ENCODE results near the gene TBC1D14.

The TBC1D14 gene

DNA sequence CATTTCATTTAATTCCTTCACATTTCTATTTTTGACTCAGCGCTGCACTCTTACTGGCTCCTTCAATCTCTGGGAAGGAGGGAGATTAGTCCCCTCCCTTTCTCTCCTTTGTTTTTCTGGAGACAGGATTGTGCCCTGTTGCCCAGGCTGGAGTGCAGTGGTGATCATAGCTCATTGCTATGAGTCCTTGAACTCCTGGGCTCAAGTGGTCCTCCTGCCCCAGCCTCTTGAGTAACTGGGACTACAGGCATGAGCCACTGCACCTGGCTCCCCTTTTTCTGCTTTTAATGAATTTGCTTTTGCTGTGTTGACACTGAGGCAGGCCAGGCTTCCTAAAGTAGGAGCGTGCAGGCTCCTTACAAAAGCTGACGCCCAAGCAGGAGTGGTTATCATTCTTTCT, 10.5 kb downstream of the TBC1D14 start:
- TF ChIP-seq ZNF565 (CRISPR knock-in tag; conservative IDR thresholded peaks at IDR 0.05; ENCODE audit: low read depth) (no peak), OSR1 (CRISPR knock-in tag; IDR thresholded peaks at IDR 0.05) (no peak), BACH2 (CRISPR knock-in tag; IDR thresholded peaks at IDR 0.05; ENCODE audit: borderline replicate concordance) (no peak), ARNTL (CRISPR knock-in tag; IDR thresholded peaks at IDR 0.05; ENCODE audit: borderline replicate concordance, low read depth) (no peak), ZC3H10 (CRISPR knock-in tag; IDR thresholded peaks at IDR 0.05) (no peak), ZFP30 (CRISPR knock-in tag; IDR thresholded peaks at IDR 0.05) (no peak), GLIS3 (CRISPR knock-in tag; IDR thresholded peaks at IDR 0.05) (no peak), PPARA (CRISPR knock-in tag; IDR thresholded peaks at IDR 0.05; ENCODE audit: borderline replicate concordance) (no peak), ZNF8 (CRISPR knock-in tag; IDR thresholded peaks at IDR 0.05) (no peak), ZNF70 (CRISPR knock-in tag; IDR thresholded peaks at IDR 0.05) (no peak)
- TF ChIP-seq, protein P1, sequence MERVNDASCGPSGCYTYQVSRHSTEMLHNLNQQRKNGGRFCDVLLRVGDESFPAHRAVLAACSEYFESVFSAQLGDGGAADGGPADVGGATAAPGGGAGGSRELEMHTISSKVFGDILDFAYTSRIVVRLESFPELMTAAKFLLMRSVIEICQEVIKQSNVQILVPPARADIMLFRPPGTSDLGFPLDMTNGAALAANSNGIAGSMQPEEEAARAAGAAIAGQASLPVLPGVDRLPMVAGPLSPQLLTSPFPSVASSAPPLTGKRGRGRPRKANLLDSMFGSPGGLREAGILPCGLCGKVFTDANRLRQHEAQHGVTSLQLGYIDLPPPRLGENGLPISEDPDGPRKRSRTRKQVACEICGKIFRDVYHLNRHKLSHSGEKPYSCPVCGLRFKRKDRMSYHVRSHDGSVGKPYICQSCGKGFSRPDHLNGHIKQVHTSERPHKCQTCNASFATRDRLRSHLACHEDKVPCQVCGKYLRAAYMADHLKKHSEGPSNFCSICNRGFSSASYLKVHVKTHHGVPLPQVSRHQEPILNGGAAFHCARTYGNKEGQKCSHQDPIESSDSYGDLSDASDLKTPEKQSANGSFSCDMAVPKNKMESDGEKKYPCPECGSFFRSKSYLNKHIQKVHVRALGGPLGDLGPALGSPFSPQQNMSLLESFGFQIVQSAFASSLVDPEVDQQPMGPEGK (CRISPR knock-in tag; IDR thresholded peaks at IDR 0.05; ENCODE audit: borderline replicate concordance): no peak
- TF ChIP-seq, protein P2, sequence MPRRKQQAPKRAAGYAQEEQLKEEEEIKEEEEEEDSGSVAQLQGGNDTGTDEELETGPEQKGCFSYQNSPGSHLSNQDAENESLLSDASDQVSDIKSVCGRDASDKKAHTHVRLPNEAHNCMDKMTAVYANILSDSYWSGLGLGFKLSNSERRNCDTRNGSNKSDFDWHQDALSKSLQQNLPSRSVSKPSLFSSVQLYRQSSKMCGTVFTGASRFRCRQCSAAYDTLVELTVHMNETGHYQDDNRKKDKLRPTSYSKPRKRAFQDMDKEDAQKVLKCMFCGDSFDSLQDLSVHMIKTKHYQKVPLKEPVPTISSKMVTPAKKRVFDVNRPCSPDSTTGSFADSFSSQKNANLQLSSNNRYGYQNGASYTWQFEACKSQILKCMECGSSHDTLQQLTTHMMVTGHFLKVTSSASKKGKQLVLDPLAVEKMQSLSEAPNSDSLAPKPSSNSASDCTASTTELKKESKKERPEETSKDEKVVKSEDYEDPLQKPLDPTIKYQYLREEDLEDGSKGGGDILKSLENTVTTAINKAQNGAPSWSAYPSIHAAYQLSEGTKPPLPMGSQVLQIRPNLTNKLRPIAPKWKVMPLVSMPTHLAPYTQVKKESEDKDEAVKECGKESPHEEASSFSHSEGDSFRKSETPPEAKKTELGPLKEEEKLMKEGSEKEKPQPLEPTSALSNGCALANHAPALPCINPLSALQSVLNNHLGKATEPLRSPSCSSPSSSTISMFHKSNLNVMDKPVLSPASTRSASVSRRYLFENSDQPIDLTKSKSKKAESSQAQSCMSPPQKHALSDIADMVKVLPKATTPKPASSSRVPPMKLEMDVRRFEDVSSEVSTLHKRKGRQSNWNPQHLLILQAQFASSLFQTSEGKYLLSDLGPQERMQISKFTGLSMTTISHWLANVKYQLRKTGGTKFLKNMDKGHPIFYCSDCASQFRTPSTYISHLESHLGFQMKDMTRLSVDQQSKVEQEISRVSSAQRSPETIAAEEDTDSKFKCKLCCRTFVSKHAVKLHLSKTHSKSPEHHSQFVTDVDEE (CRISPR knock-in tag; IDR thresholded peaks at IDR 0.05): no peak
- TF ChIP-seq, protein P3, sequence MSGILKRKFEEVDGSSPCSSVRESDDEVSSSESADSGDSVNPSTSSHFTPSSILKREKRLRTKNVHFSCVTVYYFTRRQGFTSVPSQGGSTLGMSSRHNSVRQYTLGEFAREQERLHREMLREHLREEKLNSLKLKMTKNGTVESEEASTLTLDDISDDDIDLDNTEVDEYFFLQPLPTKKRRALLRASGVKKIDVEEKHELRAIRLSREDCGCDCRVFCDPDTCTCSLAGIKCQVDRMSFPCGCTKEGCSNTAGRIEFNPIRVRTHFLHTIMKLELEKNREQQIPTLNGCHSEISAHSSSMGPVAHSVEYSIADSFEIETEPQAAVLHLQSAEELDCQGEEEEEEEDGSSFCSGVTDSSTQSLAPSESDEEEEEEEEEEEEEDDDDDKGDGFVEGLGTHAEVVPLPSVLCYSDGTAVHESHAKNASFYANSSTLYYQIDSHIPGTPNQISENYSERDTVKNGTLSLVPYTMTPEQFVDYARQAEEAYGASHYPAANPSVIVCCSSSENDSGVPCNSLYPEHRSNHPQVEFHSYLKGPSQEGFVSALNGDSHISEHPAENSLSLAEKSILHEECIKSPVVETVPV (CRISPR knock-in tag; IDR thresholded peaks at IDR 0.05): no peak
- ATAC-seq: no peak

DNA sequence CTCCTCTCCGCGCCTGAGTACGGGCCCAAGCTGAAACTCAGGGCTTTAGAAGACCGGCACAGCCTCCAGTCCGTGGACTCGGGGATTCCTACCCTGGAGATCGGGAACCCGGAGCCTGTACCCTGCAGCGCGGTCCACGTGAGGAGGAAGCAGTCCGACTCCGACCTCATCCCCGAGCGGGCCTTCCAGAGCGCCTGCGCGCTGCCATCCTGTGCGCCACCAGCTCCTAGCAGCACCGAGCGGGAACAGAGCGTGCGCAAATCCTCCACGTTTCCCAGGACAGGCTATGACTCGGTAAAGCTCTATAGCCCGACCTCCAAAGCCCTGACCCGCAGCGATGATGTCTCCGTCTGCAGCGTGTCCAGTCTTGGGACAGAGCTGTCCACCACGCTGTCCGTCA, 13.9 kb downstream of the TBC1D14 start:
- no peak for ATAC-seq
- TF ChIP-seq ZC3H10 (CRISPR knock-in tag; IDR thresholded peaks at IDR 0.05) (no peak), BACH2 (CRISPR knock-in tag; IDR thresholded peaks at IDR 0.05; ENCODE audit: borderline replicate concordance) (no peak), ZNF70 (CRISPR knock-in tag; IDR thresholded peaks at IDR 0.05) (no peak)
- TF ChIP-seq, protein P1 (CRISPR knock-in tag; IDR thresholded peaks at IDR 0.05; ENCODE audit: borderline replicate concordance): no peak
- TF ChIP-seq, protein P4, sequence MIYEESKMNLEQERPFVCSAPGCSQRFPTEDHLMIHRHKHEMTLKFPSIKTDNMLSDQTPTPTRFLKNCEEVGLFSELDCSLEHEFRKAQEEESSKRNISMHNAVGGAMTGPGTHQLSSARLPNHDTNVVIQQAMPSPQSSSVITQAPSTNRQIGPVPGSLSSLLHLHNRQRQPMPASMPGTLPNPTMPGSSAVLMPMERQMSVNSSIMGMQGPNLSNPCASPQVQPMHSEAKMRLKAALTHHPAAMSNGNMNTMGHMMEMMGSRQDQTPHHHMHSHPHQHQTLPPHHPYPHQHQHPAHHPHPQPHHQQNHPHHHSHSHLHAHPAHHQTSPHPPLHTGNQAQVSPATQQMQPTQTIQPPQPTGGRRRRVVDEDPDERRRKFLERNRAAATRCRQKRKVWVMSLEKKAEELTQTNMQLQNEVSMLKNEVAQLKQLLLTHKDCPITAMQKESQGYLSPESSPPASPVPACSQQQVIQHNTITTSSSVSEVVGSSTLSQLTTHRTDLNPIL (CRISPR knock-in tag; IDR thresholded peaks at IDR 0.05; ENCODE audit: low read depth): no peak

DNA sequence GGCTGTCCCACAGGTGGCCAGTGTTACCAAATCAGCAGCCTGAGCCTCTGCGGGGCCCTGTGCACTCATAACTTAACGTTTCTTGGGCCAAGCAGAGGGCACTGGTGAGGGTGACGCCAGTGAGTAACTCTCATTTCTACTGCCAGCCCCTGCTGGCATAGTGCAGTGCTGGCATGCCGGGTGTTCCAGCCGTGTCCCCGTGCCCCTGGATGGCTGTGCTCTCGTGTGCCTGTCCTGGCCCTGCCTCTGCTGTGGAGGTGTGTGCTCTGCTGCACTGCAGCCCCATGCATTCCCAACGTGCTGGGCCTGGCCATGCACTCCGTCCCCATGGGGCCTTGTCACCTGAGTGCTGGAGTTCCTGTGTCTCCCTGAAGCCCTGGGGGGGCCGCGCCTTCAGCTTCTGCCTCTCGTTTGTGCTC, 14.7 kb downstream of the TBC1D14 start:
- no peak for ATAC-seq
- TF ChIP-seq ZNF8 (CRISPR knock-in tag; IDR thresholded peaks at IDR 0.05) (no peak), ZNF70 (CRISPR knock-in tag; IDR thresholded peaks at IDR 0.05) (no peak), BACH2 (CRISPR knock-in tag; IDR thresholded peaks at IDR 0.05; ENCODE audit: borderline replicate concordance) (no peak), TCF4 (CRISPR knock-in tag; IDR thresholded peaks at IDR 0.05; ENCODE audit: borderline replicate concordance) (no peak), ARNTL (CRISPR knock-in tag; IDR thresholded peaks at IDR 0.05; ENCODE audit: borderline replicate concordance, low read depth) (no peak), GLIS3 (CRISPR knock-in tag; IDR thresholded peaks at IDR 0.05) (no peak), PPARA (CRISPR knock-in tag; IDR thresholded peaks at IDR 0.05; ENCODE audit: borderline replicate concordance) (no peak), TOX (CRISPR knock-in tag; IDR thresholded peaks at IDR 0.05; ENCODE audit: borderline replicate concordance) (no peak), RARB (CRISPR knock-in tag; IDR thresholded peaks at IDR 0.05) (no peak), ZNF565 (CRISPR knock-in tag; conservative IDR thresholded peaks at IDR 0.05; ENCODE audit: low read depth) (no peak), ESRRG (CRISPR knock-in tag; IDR thresholded peaks at IDR 0.05) (no peak), ZC3H10 (CRISPR knock-in tag; IDR thresholded peaks at IDR 0.05) (no peak), ZFP3 (CRISPR knock-in tag; IDR thresholded peaks at IDR 0.05) (no peak)
- TF ChIP-seq, protein P2 (CRISPR knock-in tag; IDR thresholded peaks at IDR 0.05): no peak
- TF ChIP-seq, protein P5, sequence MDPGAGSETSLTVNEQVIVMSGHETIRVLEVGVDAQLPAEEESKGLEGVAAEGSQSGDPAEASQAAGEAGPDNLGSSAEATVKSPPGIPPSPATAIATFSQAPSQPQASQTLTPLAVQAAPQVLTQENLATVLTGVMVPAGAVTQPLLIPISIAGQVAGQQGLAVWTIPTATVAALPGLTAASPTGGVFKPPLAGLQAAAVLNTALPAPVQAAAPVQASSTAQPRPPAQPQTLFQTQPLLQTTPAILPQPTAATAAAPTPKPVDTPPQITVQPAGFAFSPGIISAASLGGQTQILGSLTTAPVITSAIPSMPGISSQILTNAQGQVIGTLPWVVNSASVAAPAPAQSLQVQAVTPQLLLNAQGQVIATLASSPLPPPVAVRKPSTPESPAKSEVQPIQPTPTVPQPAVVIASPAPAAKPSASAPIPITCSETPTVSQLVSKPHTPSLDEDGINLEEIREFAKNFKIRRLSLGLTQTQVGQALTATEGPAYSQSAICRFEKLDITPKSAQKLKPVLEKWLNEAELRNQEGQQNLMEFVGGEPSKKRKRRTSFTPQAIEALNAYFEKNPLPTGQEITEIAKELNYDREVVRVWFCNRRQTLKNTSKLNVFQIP (CRISPR knock-in tag; IDR thresholded peaks at IDR 0.05; ENCODE audit: borderline replicate concordance, low read depth): no peak
- TF ChIP-seq, protein P1 (CRISPR knock-in tag; IDR thresholded peaks at IDR 0.05; ENCODE audit: borderline replicate concordance): no peak
